ENCODE data around the gene GRIFIN.

The GRIFIN gene

GRCh38 chr7:2512713-2513112 lies 36.5 kb upstream of the GRIFIN start:
- DNase-seq (ENCODE audit: low read depth in 2 of 2) = no peak

GRCh38 chr7:2512179-2512661 lies 36.0 kb upstream of the GRIFIN start:
- no peak for DNase-seq (ENCODE audit: low read depth in 2 of 2)

- no peak for DNase-seq (ENCODE audit: low read depth in 2 of 2)
Observed at GRCh38 chr7:2511769-2512168, 35.6 kb upstream of the GRIFIN start.

GRCh38 chr7:2510909-2511768 lies 34.9 kb upstream of the GRIFIN start:
- no peak for DNase-seq (ENCODE audit: low read depth in 2 of 2)

- DNase-seq (ENCODE audit: low read depth in 2 of 2) = no peak
Observed at GRCh38 chr7:2510130-2510776, 34.1 kb upstream of the GRIFIN start.

- no peak for DNase-seq (ENCODE audit: low read depth in 2 of 2)
Observed at GRCh38 chr7:2509298-2509906, 33.2 kb upstream of the GRIFIN start.

- DNase-seq (ENCODE audit: low read depth in 2 of 2) = peak in 1 of 2 donors; percentile 61
Observed at GRCh38 chr7:2508327-2509215, 32.4 kb upstream of the GRIFIN start.

- no peak for DNase-seq (ENCODE audit: low read depth in 2 of 2)
Observed at GRCh38 chr7:2507917-2508306, 31.7 kb upstream of the GRIFIN start.

- no peak for DNase-seq (ENCODE audit: low read depth in 2 of 2)
Observed at GRCh38 chr7:2507208-2507916, 31.2 kb upstream of the GRIFIN start.

GRCh38 chr7:2505401-2505800 lies 29.2 kb upstream of the GRIFIN start:
- no peak for DNase-seq (ENCODE audit: low read depth in 2 of 2)

- no peak for DNase-seq (ENCODE audit: low read depth in 2 of 2)
Observed at GRCh38 chr7:2504889-2505375, 28.7 kb upstream of the GRIFIN start.

GRCh38 chr7:2504128-2504888 lies 28.1 kb upstream of the GRIFIN start:
- DNase-seq (ENCODE audit: low read depth in 2 of 2) = no peak

GRCh38 chr7:2503056-2503941 lies 27.1 kb upstream of the GRIFIN start:
- DNase-seq (ENCODE audit: low read depth in 2 of 2) = no peak

- DNase-seq (ENCODE audit: low read depth in 2 of 2) = no peak
Observed at GRCh38 chr7:2502647-2502966, 26.4 kb upstream of the GRIFIN start.

GRCh38 chr7:2501947-2502646 lies 25.9 kb upstream of the GRIFIN start:
- DNase-seq (ENCODE audit: low read depth in 2 of 2) = no peak

GRCh38 chr7:2500701-2501100 lies 24.5 kb upstream of the GRIFIN start:
- no peak for DNase-seq (ENCODE audit: low read depth in 2 of 2)

- no peak for DNase-seq (ENCODE audit: low read depth in 2 of 2)
Observed at GRCh38 chr7:2499719-2500430, 23.7 kb upstream of the GRIFIN start.

- no peak for DNase-seq (ENCODE audit: low read depth in 2 of 2)
Observed at GRCh38 chr7:2499181-2499580, 23.0 kb upstream of the GRIFIN start.

Data from stimulated activated CD4-positive, alpha-beta T cell treated with anti-CD3 and anti-CD28 coated beads, Interleukin-1b, Interleukin-23, amount 100 ng/mL, for 4 hours (primary cell).